BJ (cell line): ENCODE results near the gene PAK4. TPM values are rescaled to one million over a fixed set of nuclear protein-coding genes. Genes with fewer than 3 reads are reported as not detected.

Experiments
- CTCF ChIA-PET: fragments of 350-600 bp; formaldehyde crosslinking; extraction: SDS; loops from one replicate; lab custom pipeline; 2021; ENCODE audit warnings: antibody characterized with exemption, inconsistent platforms; lab: Yijun Ruan, JAX
- POLR2A ChIA-PET: fragments of 300-600 bp; sonication (Branson Sonifier 250); formaldehyde crosslinking; extraction: SDS; loops from one replicate; lab custom pipeline; 2021; ENCODE audit warnings: antibody characterized with exemption; lab: Charles Lee
- DNase-seq: peaks from one replicate; pipeline ENCODE4 v3.0.0-alpha.2; 2011; ENCODE audit warnings: low read depth
- H3K27me3 ChIP-seq: 2 replicates; pipeline ENCODE4 v1.6.0; 2011; ENCODE audit warnings: low read length; ENCODE audit not compliant: control insufficient read depth, insufficient read depth
- H3K36me3 ChIP-seq: 2 replicates; pipeline ENCODE4 v1.5.1; 2011; ENCODE audit warnings: low read length; ENCODE audit not compliant: control insufficient read depth, insufficient read depth
- H3K4me3 ChIP-seq: 2 replicates; pipeline ENCODE4 v1.5.1; 2011; ENCODE audit warnings: low read depth, mild to moderate bottlenecking, control low read depth, low read length
- polyA plus RNA-seq: library from polyadenylated mRNA; depleted of rRNA; stranded (reverse); fragments of >200 nt; gene quantifications from 2 replicates; pipeline ENCODE4 v1.2.3, GENCODE V29; 2011
- TF ChIP-seq, protein P1 (sequence below): IDR thresholded peaks from 2 replicates; pipeline ENCODE4 v1.5.1; 2011; ENCODE audit warnings: low read depth, mild to moderate bottlenecking, control low read depth, inconsistent platforms, low read length, moderate library complexity; ENCODE audit not compliant: insufficient read depth

Gene PAK4
- polyA plus RNA-seq, 1 experiment, result 19.6 TPM

- no peak overlapping the region for H3K4me3 ChIP-seq
- POLR2A ChIA-PET, result no interaction called here
- no peak for DNase-seq
- H3K27me3 ChIP-seq, result no peaks in the 10 kb centered on the region
- TF ChIP-seq, protein P1, sequence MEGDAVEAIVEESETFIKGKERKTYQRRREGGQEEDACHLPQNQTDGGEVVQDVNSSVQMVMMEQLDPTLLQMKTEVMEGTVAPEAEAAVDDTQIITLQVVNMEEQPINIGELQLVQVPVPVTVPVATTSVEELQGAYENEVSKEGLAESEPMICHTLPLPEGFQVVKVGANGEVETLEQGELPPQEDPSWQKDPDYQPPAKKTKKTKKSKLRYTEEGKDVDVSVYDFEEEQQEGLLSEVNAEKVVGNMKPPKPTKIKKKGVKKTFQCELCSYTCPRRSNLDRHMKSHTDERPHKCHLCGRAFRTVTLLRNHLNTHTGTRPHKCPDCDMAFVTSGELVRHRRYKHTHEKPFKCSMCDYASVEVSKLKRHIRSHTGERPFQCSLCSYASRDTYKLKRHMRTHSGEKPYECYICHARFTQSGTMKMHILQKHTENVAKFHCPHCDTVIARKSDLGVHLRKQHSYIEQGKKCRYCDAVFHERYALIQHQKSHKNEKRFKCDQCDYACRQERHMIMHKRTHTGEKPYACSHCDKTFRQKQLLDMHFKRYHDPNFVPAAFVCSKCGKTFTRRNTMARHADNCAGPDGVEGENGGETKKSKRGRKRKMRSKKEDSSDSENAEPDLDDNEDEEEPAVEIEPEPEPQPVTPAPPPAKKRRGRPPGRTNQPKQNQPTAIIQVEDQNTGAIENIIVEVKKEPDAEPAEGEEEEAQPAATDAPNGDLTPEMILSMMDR, result no peak
- CTCF ChIA-PET, result no interaction called here
- H3K36me3 ChIP-seq, result no peaks in the 10 kb centered on the region
Observed at GRCh38 chr19:39164289-39164688, 38.7 kb downstream of the PAK4 start.

GRCh38 chr19:39165857-39166256 is 40.3 kb downstream of the PAK4 start:
- Histone ChIP-seq H3K27me3 (no peaks in the 10 kb centered on the region), H3K36me3 (peaks cover 2% of the 10 kb centered on the region), H3K4me3 (no peak overlapping the region)
- ChIA-PET CTCF (no interaction called here), POLR2A (no interaction called here)
- DNase-seq, result no peak
- TF ChIP-seq, protein P1, result no peak

DNA sequence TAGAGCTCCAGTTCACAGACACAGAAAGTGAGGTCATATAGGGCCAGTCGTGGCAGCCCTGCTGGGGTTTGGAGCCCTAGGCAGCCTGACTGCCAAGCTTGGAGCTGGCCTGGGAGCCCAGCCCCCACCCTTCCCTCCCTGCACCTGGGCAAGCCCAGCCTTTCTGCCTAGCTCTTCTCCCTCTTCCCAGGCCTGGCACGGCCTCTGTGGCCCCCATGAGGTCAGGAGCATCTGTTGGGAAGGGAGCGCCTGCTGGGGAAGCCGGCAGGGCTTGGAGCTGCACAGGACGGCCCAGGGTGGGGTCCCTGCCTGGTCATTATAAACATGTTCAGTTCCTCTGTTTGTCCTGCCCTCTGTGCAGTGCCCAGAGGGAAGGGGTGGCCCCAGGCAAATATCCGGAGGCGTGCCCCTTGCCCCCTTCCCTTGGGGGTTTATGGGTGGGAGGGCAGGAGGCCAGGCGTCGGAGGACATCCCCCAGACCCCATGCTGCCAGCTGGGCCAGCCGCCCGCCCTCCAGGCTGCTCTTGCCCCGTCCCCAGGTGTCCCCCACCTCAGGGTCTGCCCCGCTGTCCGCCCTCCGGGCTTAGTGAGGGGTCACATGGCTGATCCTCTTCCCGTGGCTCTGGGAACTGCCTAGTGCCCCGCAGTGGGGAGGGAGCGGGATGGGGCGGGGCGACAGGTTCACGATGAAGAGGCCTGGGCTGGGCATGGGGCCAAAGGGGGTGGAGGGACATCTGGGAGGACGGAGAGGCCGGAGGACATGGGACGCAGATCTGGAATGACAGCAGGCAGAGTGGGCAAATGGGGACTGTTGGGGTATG is 41.2 kb downstream of the PAK4 start:
- TF ChIP-seq, protein P1, result no peak
- ChIA-PET CTCF (interaction anchor here (0.5 kb wide), 1 partner anchor 164 kb away, joined by 3 read pairs; no protein-coding TSS in a partner anchor), POLR2A (no interaction called here)
- no peak overlapping the region for H3K4me3 ChIP-seq
- peaks cover 3% of the 10 kb centered on the region for H3K36me3 ChIP-seq
- DNase-seq, result no peak
- no peaks in the 10 kb centered on the region for H3K27me3 ChIP-seq

- H3K4me3 ChIP-seq, result no peak overlapping the region
- H3K27me3 ChIP-seq, result no peaks in the 10 kb centered on the region
- no peak for DNase-seq
- peaks cover 3% of the 10 kb centered on the region for H3K36me3 ChIP-seq
- POLR2A ChIA-PET, result no interaction called here
- TF ChIP-seq, protein P1, result no peak
- CTCF ChIA-PET, result no interaction called here
Observed at GRCh38 chr19:39167461-39168257, 42.1 kb downstream of the PAK4 start.

- H3K4me3 ChIP-seq, result no peak overlapping the region
- TF ChIP-seq, protein P1, result no peak
- no peak for DNase-seq
- peaks cover 3% of the 10 kb centered on the region for H3K36me3 ChIP-seq
- ChIA-PET CTCF (no interaction called here), POLR2A (no interaction called here)
- no peaks in the 10 kb centered on the region for H3K27me3 ChIP-seq
Observed at GRCh38 chr19:39168258-39169142, 42.9 kb downstream of the PAK4 start.
